COR-L47 (cell line): ENCODE data around the gene RPS29.
"Not testable (repeated sequence)": the region's sequence is repeated elsewhere in the genome, so short reads cannot be mapped to it uniquely, and the experiment has no call there.

ENCODE experiments used
- DNase-seq: peaks from one replicate; lab custom pipeline; 2025; lab: John Stamatoyannopoulos, UW

The RPS29 gene

GRCh38 chr14:49598189-49598484, 12.0 kb upstream of the RPS29 start:
- no peak for DNase-seq

DNA sequence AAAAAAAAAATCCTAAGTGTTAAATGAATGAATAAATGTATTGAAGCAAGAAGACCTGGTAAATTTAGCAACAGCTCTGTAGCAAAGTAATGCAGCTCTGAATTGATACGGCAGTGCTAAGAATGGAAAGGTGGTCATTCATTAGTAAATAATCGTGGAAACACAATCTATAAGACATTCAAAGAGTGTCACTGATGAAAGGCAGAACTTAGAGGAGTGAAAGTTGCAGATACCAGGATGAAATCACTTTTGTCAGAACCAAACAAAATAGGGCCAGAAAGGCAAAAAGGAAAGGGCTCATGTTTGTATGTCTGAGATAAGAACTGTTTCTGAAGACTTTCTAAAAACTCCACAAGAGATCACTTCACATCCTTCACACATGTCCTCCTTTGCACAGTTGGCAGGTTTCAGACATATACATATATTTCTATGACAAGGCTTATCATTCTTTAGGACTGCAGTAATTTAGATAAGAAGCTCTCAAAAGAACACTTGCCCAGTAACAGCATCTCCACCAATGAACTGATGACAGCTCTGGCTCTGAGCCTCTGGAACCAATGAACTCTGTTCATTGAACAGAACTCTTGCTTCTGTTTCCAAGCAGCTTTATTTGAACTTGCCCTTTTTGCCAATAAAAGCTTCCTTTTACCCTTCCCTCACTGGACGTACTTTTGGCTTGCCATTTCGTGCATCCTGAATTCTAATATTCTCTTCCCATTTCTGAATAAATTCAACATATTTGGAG, 8.3 kb upstream of the RPS29 start:
- DNase-seq: no peak

- DNase-seq: no peak
These were observed 6.8 kb upstream of the RPS29 start for GRCh38 chr14:49593016-49593415.

DNA sequence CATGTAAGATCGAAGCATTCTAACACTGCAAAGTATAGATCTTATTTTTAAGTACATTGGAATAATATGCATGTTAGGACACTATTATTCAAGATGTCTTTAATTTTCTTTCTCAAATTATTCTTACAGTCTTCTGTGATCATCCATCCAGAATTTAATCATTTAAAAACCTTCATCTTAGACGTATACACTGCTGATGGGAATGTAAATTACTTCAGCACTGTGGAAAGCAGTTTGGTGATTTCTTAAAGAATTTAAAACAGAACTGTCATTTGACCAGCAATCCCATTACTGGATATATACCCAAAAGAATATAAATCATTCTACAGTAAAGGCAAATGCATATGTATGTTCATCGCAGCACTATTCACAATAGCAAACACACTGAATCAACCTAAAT, 3.2 kb upstream of the RPS29 start:
- no peak for DNase-seq

DNA sequence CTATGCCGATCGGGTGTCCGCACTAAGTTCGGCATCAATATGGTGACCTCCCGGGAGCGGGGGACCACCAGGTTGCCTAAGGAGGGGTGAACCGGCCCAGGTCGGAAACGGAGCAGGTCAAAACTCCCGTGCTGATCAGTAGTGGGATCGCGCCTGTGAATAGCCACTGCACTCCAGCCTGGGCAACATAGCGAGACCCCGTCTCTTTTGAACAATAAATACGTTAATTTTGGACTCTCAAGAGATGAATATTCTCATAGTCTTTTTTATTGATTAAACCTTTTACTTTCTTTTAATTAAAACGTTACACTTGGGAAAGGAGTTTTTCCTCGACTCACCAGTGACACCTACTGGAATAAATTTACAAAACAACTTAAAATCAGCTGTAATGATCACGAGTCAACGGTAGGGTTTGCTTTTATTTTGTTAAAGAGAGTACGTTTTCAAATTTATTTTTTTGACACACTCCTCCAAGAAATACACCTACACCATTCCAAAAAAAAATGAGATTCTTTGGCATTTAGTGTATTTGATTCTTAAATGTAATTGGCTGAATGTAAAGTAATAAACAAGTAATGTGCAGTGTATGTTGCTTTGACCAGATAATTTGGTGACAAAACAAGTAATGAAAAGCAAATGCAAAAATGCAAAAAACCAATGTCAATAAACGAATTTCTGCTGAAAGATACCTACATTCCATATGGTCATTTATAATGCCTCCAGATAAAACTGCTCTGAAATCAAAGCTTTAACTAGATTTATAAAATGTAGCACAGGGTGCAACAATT, 687 bp upstream of the RPS29 start:
- DNase-seq: peak; percentile 57

- DNase-seq: not testable (repeated sequence)
These were observed 1.1 kb downstream of the RPS29 start for GRCh38 chr14:49584981-49585640.

DNA sequence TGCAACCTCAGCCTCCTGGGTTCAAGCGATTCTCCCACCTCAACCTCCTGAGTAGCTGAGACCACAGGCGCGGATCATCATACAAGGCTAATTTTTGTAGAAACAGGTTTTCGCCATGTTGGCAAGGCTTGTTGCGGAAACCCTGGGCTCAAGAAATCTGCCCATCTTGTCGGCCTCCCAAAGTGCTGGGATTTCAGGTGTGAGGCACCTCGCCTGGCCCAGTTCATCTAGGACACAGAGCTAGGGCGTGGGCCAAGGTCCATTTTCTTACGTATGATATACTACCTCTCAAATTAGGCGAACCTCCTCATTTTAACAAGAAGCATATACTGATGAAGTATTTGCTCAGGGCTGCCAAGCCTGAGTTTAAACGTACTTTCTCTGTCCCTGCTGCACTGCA, 2.1 kb downstream of the RPS29 start:
- DNase-seq: no peak

GRCh38 chr14:49583629-49584028, 2.6 kb downstream of the RPS29 start:
- no peak for DNase-seq

- DNase-seq: no peak
These were observed 3.8 kb downstream of the RPS29 start for GRCh38 chr14:49582113-49582977.

DNA sequence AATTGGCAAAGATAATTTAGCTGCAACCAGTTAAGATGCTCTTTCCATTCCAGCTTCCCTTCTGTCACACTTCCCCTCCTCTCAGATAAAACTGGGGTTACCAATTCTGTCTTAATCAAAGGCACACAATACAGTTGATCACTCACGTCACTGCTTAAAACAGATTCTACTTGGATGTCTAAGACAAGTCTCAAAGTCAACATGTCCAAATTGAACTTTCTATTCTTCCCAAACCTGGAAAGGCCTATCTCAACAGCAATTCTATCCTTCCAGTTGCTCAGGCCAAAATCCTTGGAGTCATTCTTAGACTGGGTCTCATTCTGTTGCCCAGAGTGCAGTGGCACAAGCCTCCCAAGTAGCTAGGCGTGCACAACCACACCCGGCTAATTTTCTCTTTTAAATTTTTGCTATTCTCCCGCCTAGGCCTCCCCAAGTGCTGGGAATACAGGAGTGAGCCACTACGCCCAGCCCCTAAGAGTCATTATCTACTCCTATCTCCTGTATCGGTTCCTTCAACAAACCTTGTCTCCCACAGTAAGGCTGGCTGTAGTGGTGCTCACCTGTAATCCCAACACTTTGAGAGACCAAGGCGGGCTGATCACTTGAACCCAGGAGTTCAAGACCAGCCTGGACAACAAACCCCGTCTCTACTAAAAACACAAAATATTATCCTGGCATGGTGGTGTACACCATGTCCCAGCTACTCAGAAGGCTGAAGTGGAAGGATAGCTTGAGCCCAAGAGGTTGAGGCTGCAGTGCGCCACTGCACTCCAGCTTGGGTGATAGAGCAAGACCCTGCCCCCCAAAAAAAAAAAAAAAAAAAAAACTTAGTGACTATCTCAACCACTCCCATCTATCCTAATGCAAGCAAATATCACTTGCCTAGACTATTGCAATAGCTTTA, 4.7 kb downstream of the RPS29 start:
- DNase-seq: no peak

- no peak for DNase-seq
These were observed 6.3 kb downstream of the RPS29 start for GRCh38 chr14:49579841-49580240.

DNA sequence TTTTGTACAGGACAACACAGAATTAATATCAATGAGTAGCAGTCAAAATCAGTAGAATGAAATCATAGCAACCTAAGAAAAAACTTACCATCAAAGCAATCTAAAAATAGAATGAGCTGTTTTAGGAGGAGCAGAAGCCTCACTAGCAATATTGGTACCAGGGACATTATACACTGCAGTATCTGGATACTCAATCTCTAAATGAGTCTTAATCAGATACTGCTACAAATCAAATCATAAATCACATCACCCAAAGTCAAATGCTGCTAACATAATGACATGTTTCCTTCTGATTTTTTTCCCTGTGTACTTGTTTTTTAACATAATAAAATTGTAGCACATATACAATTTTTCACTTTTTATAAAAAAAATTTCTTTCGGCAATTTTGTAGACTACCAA, 8.0 kb downstream of the RPS29 start:
- no peak for DNase-seq

GRCh38 chr14:49574038-49574437, 12.1 kb downstream of the RPS29 start:
- no peak for DNase-seq

GRCh38 chr14:49569281-49569680, 16.9 kb downstream of the RPS29 start:
- no peak for DNase-seq

DNA sequence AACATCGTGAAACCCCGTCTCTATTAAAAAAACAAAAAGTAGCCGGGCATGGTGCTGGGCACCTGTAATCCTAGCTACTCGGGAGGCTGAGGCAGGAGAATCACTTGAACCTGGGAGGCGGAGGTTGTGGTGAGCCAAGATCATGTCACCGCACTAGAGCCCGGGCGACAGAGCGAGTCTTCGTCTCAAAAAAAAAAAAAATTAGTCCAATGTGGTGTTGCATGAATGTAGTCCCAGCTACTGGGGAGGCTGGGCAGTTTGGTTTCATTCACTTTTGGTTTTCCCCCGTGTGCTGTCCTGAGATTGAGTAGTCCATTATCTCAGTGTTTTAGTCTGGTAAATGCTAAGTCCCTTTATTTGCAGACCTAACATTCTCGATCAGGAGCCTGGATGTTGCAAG, 19.5 kb downstream of the RPS29 start:
- no peak for DNase-seq

GRCh38 chr14:49559979-49560768, 26.0 kb downstream of the RPS29 start:
- DNase-seq: no peak

DNA sequence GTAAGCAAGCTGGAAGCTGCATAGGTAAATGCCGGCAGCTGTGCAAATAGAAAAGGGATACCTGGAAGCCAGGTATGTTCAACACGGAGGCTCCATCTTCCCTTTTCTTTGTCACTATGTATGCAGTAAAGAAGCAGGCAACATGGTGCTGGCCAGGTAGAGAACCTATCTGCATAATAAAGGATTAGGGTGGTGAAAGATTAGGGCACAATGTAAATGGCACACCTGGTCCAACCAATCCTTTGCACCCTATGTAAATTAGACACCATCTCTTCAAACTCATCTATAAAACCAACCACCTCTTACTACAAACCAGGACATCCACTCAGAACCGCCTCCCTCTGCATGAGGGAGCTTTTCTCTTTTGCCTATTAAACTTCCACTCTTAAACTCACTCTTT, 32.3 kb downstream of the RPS29 start:
- DNase-seq: peak; percentile 15

- no peak for DNase-seq
These were observed 33.1 kb downstream of the RPS29 start for GRCh38 chr14:49553106-49553505.

DNA sequence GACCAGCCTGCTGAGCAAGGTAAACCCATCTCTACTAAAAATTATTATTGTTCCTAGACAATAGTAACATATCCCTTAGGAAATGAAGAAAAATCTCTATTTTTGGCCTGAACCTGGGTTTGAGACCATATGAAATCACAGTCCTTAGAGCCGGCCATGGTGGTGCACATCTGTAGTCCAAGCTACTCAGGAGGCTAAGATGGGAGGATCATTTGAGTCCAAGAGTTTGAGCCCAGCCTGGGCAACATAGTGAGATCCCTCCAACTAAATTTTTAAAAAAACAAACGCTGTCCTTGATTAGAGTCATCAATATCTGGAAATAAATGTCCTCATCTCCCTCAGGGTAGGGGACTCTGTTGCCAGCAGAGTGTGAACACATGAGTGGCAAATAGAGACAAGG, 34.6 kb downstream of the RPS29 start:
- DNase-seq: no peak
